Activated CD4-positive, alpha-beta T cell treated with anti-CD3 and anti-CD28 coated beads, Interleukin-2, amount 50 U/mL, for 48 hours (primary cell): ENCODE measurements around the gene RBMS3.

Source experiments
- DNase-seq, 2 experiments: peaks; one replicate each; pipeline ENCODE4 v3.0.0-alpha.2; 2020

The RBMS3 gene

GRCh38 chr3:29279286-29279685, 1.6 kb upstream of the RBMS3 start:
- DNase-seq, result no peak

GRCh38 chr3:29279806-29280205, 1.1 kb upstream of the RBMS3 start:
- no peak for DNase-seq

DNA sequence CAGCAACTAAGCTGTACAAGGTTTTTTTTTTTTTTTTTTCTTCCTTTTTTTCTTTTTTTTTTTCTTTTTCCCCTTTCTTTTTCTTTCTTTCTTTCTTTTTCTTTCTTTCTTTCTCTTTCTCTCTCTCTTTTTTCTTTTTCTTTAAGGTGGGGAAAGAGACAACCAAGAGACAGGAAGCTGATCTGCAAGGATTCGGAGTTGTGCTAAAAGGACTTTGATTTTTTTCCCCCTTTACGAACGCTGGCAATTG, 148 bp downstream of the RBMS3 start:
- no peak for DNase-seq

- DNase-seq, result no peak
These were observed 722 bp downstream of the RBMS3 start for GRCh38 chr3:29281344-29282241.

- no peak for DNase-seq
These were observed 1.8 kb downstream of the RBMS3 start for GRCh38 chr3:29282427-29283230.

GRCh38 chr3:29283231-29284119, 2.6 kb downstream of the RBMS3 start:
- no peak for DNase-seq

- no peak for DNase-seq
These were observed 3.6 kb downstream of the RBMS3 start for GRCh38 chr3:29284497-29284896.

- DNase-seq, result no peak
These were observed 4.7 kb downstream of the RBMS3 start for GRCh38 chr3:29285471-29286071.

- DNase-seq, result no peak
These were observed 5.8 kb downstream of the RBMS3 start for GRCh38 chr3:29286478-29287240.

DNA sequence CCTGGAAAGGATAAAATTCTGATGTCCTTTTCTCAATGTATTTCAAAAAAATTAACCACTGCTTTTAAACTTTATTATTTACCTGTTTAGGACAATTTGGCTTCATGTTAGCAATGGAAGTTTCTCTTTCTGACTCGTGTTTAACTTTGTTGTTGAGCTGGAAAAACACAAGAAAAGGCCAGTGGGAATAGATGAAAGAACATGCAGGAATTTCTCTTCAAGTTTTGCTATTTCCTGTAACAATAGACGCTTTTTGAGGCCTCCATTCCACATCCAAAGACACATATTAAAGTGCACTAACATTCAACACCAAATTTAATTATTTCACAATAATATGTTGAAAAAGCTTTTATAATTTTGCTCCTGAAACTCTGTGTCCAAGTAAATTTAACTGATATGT, 9.7 kb downstream of the RBMS3 start:
- DNase-seq, result no peak

DNA sequence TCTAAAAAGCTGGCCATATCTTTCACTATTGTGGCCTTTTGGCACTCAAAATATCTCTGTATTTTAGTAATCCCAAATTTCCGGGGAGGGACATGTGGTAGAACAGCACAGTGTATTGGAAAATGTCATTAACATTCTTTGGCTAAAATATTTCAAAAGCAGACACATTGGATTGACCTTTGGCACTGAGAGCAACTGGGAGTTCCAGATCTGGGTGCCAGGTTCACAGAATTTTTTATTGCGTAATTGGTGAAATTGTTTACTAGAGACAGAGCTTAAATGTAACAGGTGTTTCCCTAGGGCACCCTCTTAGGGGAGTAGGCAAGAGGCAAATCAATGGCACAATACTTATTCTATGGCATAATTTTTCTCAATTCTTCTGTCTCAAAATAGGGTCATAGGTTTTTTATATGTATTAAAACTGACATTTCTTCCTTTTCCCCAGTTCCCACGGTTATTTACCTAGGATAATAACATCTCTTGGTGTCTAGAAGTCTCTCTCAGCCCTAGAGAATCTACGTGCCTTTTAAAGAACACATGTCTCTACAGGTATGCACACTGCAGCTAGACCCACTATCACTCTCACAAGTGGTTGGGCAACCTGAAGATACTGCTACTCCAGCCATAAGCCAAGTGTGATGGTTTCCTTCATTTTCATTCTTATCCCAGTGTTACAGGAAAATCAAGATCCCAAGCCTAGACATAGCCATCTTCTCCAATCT, 10.6 kb downstream of the RBMS3 start:
- DNase-seq, result no peak

DNA sequence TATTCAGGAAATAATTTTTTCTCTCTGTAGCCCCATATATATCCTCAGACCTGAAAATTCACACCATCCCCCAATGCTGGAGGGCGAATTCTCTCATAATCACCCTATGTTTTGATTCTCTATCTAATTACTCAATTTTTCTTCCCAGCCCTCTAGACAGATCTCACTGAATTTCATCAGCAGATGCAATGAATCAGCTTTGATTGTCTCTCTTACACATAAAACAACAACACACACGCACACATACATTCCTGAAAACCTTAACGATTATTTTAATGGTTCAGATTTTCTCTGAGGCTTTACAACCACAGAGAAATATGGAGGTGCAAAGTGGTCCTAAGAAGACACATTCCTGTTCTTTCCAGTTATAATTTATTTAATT, 11.1 kb downstream of the RBMS3 start:
- DNase-seq, result no peak

DNA sequence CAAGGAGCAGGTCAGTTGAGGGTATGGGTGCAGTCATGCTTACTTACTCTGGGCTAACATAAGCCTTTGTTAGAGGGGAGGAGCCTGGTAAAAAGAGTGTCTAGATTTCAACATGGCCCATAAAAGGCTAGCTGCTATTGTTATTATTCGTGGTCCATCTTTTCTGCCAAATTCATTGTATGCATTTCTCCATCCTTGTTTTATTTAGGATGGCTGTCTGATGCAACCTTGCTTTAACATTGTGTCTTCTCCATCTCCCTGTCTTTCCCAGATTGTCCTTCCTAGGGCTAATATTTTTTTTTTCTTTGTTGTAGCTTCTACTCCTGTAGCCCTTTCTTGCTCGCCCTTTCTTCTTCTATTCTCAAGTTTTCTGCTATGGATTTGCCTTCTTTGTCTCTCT, 12.6 kb downstream of the RBMS3 start:
- no peak for DNase-seq

DNA sequence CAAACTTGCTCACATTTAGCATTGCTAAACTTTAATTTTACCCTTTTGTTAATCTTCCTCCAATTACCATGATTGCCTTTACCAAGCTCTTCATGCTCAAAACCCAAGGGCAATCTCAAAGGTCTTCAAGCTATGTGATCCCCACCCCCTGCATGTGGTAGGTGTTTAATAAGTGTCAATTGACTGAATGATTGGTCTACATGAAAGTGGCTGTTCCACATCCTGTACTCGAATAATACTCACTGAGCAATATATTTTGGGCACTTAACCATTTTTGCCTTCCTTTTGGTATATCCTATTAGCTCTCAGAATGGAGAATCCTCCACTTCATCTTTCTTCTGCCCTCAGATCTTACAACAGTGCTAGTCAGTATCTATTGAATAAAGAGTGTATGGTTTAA, 17.1 kb downstream of the RBMS3 start:
- DNase-seq, result no peak

DNA sequence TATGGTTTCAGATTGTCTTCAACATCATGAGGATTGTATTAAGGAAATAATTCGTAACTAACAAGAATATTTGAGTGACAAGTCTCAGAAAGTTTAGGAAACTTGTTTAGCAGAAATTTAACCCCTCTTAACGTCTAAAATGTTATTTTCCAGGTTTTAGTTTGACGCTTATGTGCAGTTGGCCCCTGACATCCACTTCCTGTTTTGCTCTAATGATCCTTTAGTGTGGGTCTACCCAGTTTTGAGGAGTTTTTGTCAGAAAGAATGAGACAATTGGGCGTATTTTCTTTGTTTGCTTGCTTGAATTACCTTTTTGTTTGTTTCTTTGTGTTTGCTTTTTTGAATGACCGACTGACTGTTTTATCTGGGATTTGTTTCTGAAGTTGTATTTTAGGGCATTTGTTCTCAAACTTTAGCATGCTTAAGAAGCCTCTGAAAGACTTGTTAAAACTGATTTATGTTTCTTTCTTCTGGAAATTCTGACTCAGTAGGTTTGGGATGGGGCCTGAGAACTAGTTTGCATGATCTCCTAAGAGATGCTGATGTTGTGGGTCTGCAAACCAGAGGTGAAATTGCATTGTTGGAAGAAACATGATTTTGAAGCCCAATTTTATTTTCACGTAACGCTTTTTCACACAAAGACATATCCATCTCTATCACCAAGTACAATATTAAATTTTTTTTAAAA, 20.6 kb downstream of the RBMS3 start:
- no peak for DNase-seq

- DNase-seq, result no peak
These were observed 21.7 kb downstream of the RBMS3 start for GRCh38 chr3:29302619-29303018.

- DNase-seq, result no peak
These were observed 26.4 kb downstream of the RBMS3 start for GRCh38 chr3:29307295-29307694.

GRCh38 chr3:29310865-29311264, 30.0 kb downstream of the RBMS3 start:
- no peak for DNase-seq

DNA sequence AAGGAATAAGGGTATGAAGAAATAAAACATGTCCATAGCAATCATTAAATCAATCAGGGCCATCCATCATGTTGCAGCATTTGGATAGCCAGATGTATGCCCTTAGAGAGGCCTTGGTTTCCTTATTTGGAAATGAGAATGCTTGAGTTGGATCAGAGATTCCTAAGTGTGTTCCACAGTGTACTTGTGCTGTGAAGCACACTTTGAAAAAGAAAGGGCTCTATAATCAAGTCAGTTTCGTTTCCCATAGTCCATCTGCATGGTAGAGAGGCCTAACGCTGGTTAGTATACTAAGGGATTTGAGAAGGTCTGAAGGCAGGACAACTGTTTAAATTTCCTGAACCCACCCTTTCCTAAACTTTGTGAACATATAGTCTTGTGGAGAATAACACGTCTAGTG, 30.9 kb downstream of the RBMS3 start:
- DNase-seq, result no peak

- no peak for DNase-seq
These were observed 31.5 kb downstream of the RBMS3 start for GRCh38 chr3:29312395-29312794.

GRCh38 chr3:29312960-29313452, 32.1 kb downstream of the RBMS3 start:
- DNase-seq, result no peak
